Neural cell (in vitro differentiated cells): Measurements from ENCODE around the gene MTF2. TPM values are rescaled to one million over a fixed set of nuclear protein-coding genes. Genes with fewer than 3 reads are reported as not detected.

ENCODE experiments used
- H2AFZ ChIP-seq: fragments of 200-600, 300-800 bp; sonication (generic), shearing (Covaris generic); 2 replicates; pipeline ENCODE4 v1.6.0; 2014; ENCODE audit warnings: low read depth, mild to moderate bottlenecking, antibody characterized with exemption, low read length, moderate library complexity
- H3F3A ChIP-seq: fragments of 200-600 bp; shearing (Covaris generic); 2 replicates; pipeline ENCODE4 v1.6.1; 2016; ENCODE audit warnings: mild to moderate bottlenecking, moderate library complexity, mixed read lengths, antibody characterized with exemption, low read length; ENCODE audit not compliant: insufficient read depth, poor library complexity, severe bottlenecking
- H3K27ac ChIP-seq: fragments of 200-600, 300-800 bp; sonication (generic), shearing (Covaris generic); 2 replicates; pipeline ENCODE4 v1.5.1; 2014; ENCODE audit warnings: mild to moderate bottlenecking, low read length, moderate library complexity
- H3K27me3 ChIP-seq: fragments of 300-800, 200-600 bp; sonication (generic), shearing (Covaris generic); 2 replicates; pipeline ENCODE4 v1.6.0; 2014; ENCODE audit warnings: mild to moderate bottlenecking, low read depth, low read length, moderate library complexity; ENCODE audit not compliant: insufficient read depth
- H3K36me3 ChIP-seq: fragments of 300-800, 200-600 bp; sonication (generic), shearing (Covaris generic); 2 replicates; pipeline ENCODE4 v1.5.1; 2014; ENCODE audit warnings: mild to moderate bottlenecking, antibody characterized with exemption, low read length, moderate library complexity; ENCODE audit not compliant: insufficient read depth
- H3K4me2 ChIP-seq: fragments of 300-800, 200-600 bp; sonication (generic), shearing (Covaris generic); 2 replicates; pipeline ENCODE4 v1.6.0; 2014; ENCODE audit warnings: mild to moderate bottlenecking, low read length
- H3K4me3 ChIP-seq: fragments of 300-800, 200-600 bp; sonication (generic), shearing (Covaris generic); 2 replicates; pipeline ENCODE4 v1.5.1; 2014; ENCODE audit warnings: mild to moderate bottlenecking, low read length, moderate library complexity
- H3K79me2 ChIP-seq: fragments of 200-600 bp; shearing (Covaris generic); replicated peaks from 2 replicates; pipeline ENCODE4 v1.6.0; 2014; ENCODE audit warnings: mild to moderate bottlenecking, low read length, moderate library complexity; ENCODE audit not compliant: insufficient read depth
- H3K9ac ChIP-seq: fragments of 300-800, 200-600 bp; sonication (generic), shearing (Covaris generic); 2 replicates; pipeline ENCODE4 v1.6.1; 2016; ENCODE audit warnings: mild to moderate bottlenecking, low read length, mixed read lengths
- H3K9me2 ChIP-seq: fragments of 200-600 bp; shearing (Covaris generic); 2 replicates; pipeline ENCODE4 v1.6.1; 2016; ENCODE audit warnings: mild to moderate bottlenecking, low read length, mixed read lengths; ENCODE audit not compliant: insufficient read depth
- H3K9me3 ChIP-seq: fragments of 200-600, 300-800 bp; sonication (generic), shearing (Covaris generic); 2 replicates; pipeline ENCODE4 v1.6.1; 2016; ENCODE audit warnings: mild to moderate bottlenecking, mixed run types, low read length, moderate library complexity, mixed read lengths
- H4K20me1 ChIP-seq: fragments of 200-600 bp; shearing (Covaris generic); 2 replicates; pipeline ENCODE4 v1.6.1; 2016; ENCODE audit warnings: mild to moderate bottlenecking, mixed run types; ENCODE audit not compliant: insufficient read depth
- CTCF ChIP-seq: fragments of 450-650 bp; IDR thresholded peaks from 2 replicates; pipeline ENCODE4 v1.5.1; 2014; ENCODE audit warnings: antibody characterized with exemption, mild to moderate bottlenecking, moderate library complexity; ENCODE audit not compliant: poor library complexity, severe bottlenecking
- EP300 ChIP-seq: fragments of 450-650 bp; conservative IDR thresholded peaks from 2 replicates; pipeline ENCODE4 v1.6.1; 2014; ENCODE audit warnings: antibody characterized with exemption, mild to moderate bottlenecking, moderate library complexity; ENCODE audit not compliant: poor library complexity, severe bottlenecking
- EZH2 ChIP-seq: fragments of 200-600, 300-800 bp; shearing (Covaris generic), sonication (generic); IDR thresholded peaks from 2 replicates; pipeline ENCODE4 v1.6.1; 2014; ENCODE audit warnings: antibody characterized with exemption, low read length, borderline replicate concordance, mild to moderate bottlenecking; ENCODE audit not compliant: insufficient read depth, poor library complexity, severe bottlenecking
- MXI1 ChIP-seq: fragments of 450-650 bp; conservative IDR thresholded peaks from 2 replicates; pipeline ENCODE4 v1.6.1; 2014; ENCODE audit warnings: antibody characterized with exemption, mild to moderate bottlenecking; ENCODE audit not compliant: poor library complexity, severe bottlenecking
- POLR2AphosphoS5 ChIP-seq: IDR thresholded peaks from 2 replicates; pipeline ENCODE4 v1.6.1; 2012
- RAD21 ChIP-seq: fragments of 450-650 bp; conservative IDR thresholded peaks from 2 replicates; pipeline ENCODE4 v1.6.1; 2014; ENCODE audit warnings: antibody characterized with exemption, mild to moderate bottlenecking, moderate library complexity
- SMC3 ChIP-seq: fragments of 450-650 bp; conservative IDR thresholded peaks from 2 replicates; pipeline ENCODE4 v1.6.1; 2014; ENCODE audit warnings: antibody characterized with exemption, mild to moderate bottlenecking, moderate library complexity; ENCODE audit not compliant: poor library complexity
- TAF1 ChIP-seq: IDR thresholded peaks from 2 replicates; pipeline ENCODE4 v1.6.1; 2012; ENCODE audit warnings: low read depth
- polyA plus RNA-seq: library from polyadenylated mRNA; depleted of rRNA; stranded (reverse); fragments of >200 nt; gene quantifications from 2 replicates; pipeline ENCODE4 v1.2.3, GENCODE V29; 2014
- TF ChIP-seq, protein P1 (sequence below): IDR thresholded peaks from 2 replicates; pipeline ENCODE4 v1.6.1; 2012; ENCODE audit warnings: borderline replicate concordance

MTF2 gene
- polyA plus RNA-seq, 1 donor from 2014 or later, result 124 TPM

GRCh38 chr1:93079685-93080141 is 630 bp downstream of the MTF2 start:
- Histone ChIP-seq H3K79me2 (peaks cover 56% of the 10 kb centered on the region), H2AFZ (peak overlapping the region; percentile 96), H3K9me3 (no peaks in the 10 kb centered on the region), H3K4me3 (peak overlapping the region; percentile 78), H3K4me2 (peak overlapping the region; percentile 58), H3K27me3 (no peaks in the 10 kb centered on the region), H3K9me2 (no peaks in the 10 kb centered on the region), H3K27ac (peak overlapping the region; percentile 100), H4K20me1 (peaks cover 17% of the 10 kb centered on the region), H3K36me3 (peaks cover 11% of the 10 kb centered on the region), H3F3A (no peaks in the 10 kb centered on the region), H3K9ac (peak overlapping the region; percentile 100)
- TF ChIP-seq POLR2AphosphoS5 (peak; percentile 51), EP300 (no peak)

DNA sequence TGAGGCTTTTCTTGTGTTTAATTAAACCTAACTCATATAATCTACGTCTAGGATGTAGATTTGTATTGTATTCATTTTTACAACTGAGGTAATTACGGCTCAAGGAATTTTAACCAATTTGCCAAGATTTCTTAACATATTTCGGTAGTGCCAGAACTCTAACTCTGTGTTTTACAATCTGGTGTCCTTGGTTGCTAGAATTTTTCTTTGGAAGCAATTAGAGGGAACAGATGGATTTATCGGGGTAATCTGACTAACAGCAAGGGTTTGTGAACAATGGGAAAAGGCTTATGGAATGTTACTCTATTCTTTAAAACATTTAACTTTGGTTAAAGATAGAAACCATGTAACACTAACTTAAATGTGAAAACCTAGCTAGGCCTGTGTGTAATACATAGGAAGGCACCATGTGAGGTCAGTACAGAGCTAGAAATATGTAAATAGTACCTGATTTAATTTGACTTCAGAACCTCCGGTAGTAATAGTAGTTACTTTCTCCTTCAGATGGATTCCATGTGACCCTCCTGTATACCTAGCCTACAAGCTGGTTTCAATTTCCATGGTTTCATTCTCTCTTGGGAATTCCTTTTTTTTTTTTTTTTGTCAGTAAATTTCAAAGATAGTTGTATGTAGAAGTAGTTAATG is 1.2 kb downstream of the MTF2 start:
- TF ChIP-seq SMC3 (peak; percentile 41), EP300 (no peak), TAF1 (no peak), RAD21 (peak; percentile 56), POLR2AphosphoS5 (no peak), MXI1 (no peak), EZH2 (no peak), CTCF (peak; percentile 78)
- TF ChIP-seq, protein P1, sequence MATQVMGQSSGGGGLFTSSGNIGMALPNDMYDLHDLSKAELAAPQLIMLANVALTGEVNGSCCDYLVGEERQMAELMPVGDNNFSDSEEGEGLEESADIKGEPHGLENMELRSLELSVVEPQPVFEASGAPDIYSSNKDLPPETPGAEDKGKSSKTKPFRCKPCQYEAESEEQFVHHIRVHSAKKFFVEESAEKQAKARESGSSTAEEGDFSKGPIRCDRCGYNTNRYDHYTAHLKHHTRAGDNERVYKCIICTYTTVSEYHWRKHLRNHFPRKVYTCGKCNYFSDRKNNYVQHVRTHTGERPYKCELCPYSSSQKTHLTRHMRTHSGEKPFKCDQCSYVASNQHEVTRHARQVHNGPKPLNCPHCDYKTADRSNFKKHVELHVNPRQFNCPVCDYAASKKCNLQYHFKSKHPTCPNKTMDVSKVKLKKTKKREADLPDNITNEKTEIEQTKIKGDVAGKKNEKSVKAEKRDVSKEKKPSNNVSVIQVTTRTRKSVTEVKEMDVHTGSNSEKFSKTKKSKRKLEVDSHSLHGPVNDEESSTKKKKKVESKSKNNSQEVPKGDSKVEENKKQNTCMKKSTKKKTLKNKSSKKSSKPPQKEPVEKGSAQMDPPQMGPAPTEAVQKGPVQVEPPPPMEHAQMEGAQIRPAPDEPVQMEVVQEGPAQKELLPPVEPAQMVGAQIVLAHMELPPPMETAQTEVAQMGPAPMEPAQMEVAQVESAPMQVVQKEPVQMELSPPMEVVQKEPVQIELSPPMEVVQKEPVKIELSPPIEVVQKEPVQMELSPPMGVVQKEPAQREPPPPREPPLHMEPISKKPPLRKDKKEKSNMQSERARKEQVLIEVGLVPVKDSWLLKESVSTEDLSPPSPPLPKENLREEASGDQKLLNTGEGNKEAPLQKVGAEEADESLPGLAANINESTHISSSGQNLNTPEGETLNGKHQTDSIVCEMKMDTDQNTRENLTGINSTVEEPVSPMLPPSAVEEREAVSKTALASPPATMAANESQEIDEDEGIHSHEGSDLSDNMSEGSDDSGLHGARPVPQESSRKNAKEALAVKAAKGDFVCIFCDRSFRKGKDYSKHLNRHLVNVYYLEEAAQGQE, result no peak
- H3K9me3 ChIP-seq, result no peaks in the 10 kb centered on the region
- H3K27me3 ChIP-seq, result no peaks in the 10 kb centered on the region
- no peaks in the 10 kb centered on the region for H3K9me2 ChIP-seq
- H3K36me3 ChIP-seq, result peaks cover 11% of the 10 kb centered on the region
- H3K27ac ChIP-seq, result peak overlapping the region; percentile 100
- H4K20me1 ChIP-seq, result peaks cover 17% of the 10 kb centered on the region
- H2AFZ ChIP-seq, result peak overlapping the region; percentile 21
- H3K79me2 ChIP-seq, result peaks cover 62% of the 10 kb centered on the region
- peak overlapping the region; percentile 78 for H3K4me3 ChIP-seq
- peak overlapping the region; percentile 77 for H3K4me2 ChIP-seq
- H3K9ac ChIP-seq, result peak overlapping the region; percentile 100
- no peaks in the 10 kb centered on the region for H3F3A ChIP-seq
